ENCODE measurements around the gene IFITM1. TPM values are rescaled to one million over a fixed set of nuclear protein-coding genes. Genes with fewer than 3 reads are reported as not detected.

Gene IFITM1
- total RNA-seq, result 4.0 and 11.5 TPM in 2 replicates
- 24.6 and 34.1 TPM in 2 replicates for polyA plus RNA-seq
- polyA plus RNA-seq (2011; cell fraction: cytosol; rRNA removed), result 16.0 and 16.3 TPM in 2 replicates
- 3.6 and 5.7 TPM in 2 replicates for polyA plus RNA-seq (2011; cell fraction: nucleus; rRNA removed)
- 4.2 and 10.0 TPM in 2 replicates for polyA plus RNA-seq (2012)
- polyA minus RNA-seq, result 29.1 and 50.9 TPM in 2 replicates
- 128 TPM for polyA minus RNA-seq (2011; cell fraction: cytosol; rRNA and poly(A)+ RNA removed)
- 0.72 and 3.4 TPM in 2 replicates for polyA minus RNA-seq (2011; cell fraction: nucleus; rRNA and poly(A)+ RNA removed)
- percentile 39 among the genes with signal in this experiment for Bru-seq, nascent RNA
- BruChase-seq, experiment 1, labeled RNA remaining after a 6-hour chase, result percentile 40 among the genes with signal in this experiment
- percentile 32 among the genes with signal in this experiment for BruChase-seq, experiment 2, labeled RNA remaining after a 2-hour chase
- long read RNA-seq, transcript IFITM1-202 (2 exons, 855 nt), result major isoform, 21 of 21 reads
- long read RNA-seq, partial matches to known transcripts, result 0 of 21 reads
- long read RNA-seq, other reads (novel, unspliced or antisense), result 0 of 21 reads

DNA sequence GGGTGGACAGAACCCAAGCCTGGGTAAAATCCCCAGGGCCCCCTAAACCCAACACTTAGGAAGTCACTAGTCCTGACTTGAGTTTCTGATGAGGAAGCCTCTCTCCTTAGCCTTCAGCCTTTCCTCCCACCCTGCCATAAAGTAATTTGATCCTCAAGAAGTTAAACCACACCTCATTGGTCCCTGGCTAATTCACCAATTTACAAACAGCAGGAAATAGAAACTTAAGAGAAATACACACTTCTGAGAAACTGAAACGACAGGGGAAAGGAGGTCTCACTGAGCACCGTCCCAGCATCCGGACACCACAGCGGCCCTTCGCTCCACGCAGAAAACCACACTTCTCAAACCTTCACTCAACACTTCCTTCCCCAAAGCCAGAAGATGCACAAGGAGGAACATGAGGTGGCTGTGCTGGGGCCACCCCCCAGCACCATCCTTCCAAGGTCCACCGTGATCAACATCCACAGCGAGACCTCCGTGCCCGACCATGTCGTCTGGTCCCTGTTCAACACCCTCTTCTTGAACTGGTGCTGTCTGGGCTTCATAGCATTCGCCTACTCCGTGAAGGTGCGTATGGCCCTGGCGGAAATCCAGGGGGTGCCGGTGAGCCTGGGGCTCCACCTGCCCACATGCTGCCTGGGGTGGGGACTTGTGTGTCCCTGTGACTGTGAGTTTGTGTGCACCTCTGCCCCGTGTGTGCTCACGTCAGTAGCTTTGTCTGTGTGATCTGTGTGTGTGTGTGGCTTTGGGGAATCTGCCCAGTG lies at the start of gene IFITM1:
TSS of gene IFITM1 (plus strand) at position 254 of the 767 bp plus-strand sequence. CDS start at position 385, 131 bp downstream.
- Histone ChIP-seq H3K4me2 (ENCODE audit: insufficient read depth, low read length) (peak within 1 kb of the TSS; percentile 3), H3K9ac (replicated peaks; ENCODE audit: extremely low read depth, insufficient read depth, low read length) (no peak within 1 kb of the TSS), H4K20me1 (replicated peaks; ENCODE audit: control insufficient read depth, extremely low read depth, insufficient read depth, low read length) (no peaks in the 10 kb centered on the region), H3K4me1 (ENCODE audit: control insufficient read depth, extremely low read depth, insufficient read depth, low read length) (peaks cover 16% of the 10 kb centered on the region), H3K79me2 (ENCODE audit: control insufficient read depth, insufficient read depth, low read length) (peaks cover 10% of the 10 kb centered on the region), H3K27me3 (ENCODE audit: control insufficient read depth in 2 of 2, insufficient read depth in 2 of 2, low read length in 2 of 2) (peaks cover 19 to 28% of the 10 kb centered on the region in 2 experiments), H3K36me3 (ENCODE audit: control insufficient read depth in 2 of 2, extremely low read depth in 1 of 2, insufficient read depth in 2 of 2, low read length in 2 of 2) (no peaks in the 10 kb centered on the region), H3K27ac (ENCODE audit: insufficient read depth, low read depth, low read length) (no peak within 1 kb of the TSS), H3K4me3 (replicated peaks in 1 of 3; ENCODE audit: insufficient read depth in 1 of 3, low read depth in 1 of 3, low read length in 3 of 3) (peak within 1 kb of the TSS in 1 of 3 experiments; percentile 7), H3K9me1 (replicated peaks; ENCODE audit: control insufficient read depth, extremely low read depth, insufficient read depth, low read length) (no peaks in the 10 kb centered on the region), H3K9me3 (replicated peaks; ENCODE audit: control insufficient read depth, insufficient read depth, low read length) (no peaks in the 10 kb centered on the region), H2AFZ (ENCODE audit: low read depth, low read length) (peak within 1 kb of the TSS; percentile 25)
- intact Hi-C loops (cut with micrococcal nuclease) (no loop called here), dilution Hi-C loops (cut with MboI; ENCODE audit: extremely low pct_ligation_motif_present, low sequenced_read_pairs) (no loop called here)
- BruUV-seq (replicated peaks), result no TSS peak
- peak; percentile 57 for DNase-seq (ENCODE audit: low read depth, low spot score)
- FAIRE-seq, result peak; percentile 47
- CTCF ChIA-PET, result no interaction called here
- POLR2A ChIA-PET, result no interaction called here
- TF ChIP-seq GATA2 (IDR thresholded peaks at IDR 0.05; ENCODE audit: insufficient read depth, insufficient read length, low read depth, low read length) (no peak), FOS (IDR thresholded peaks at IDR 0.05; ENCODE audit: borderline replicate concordance, insufficient read depth, low read length) (no peak), POLR2A (IDR thresholded peaks at IDR 0.05; ENCODE audit: low read depth, low read length) (no peak), JUN (IDR thresholded peaks at IDR 0.05; ENCODE audit: borderline replicate concordance, insufficient read depth, insufficient read length, low read depth) (no peak), EZH2 (IDR thresholded peaks at IDR 0.05; ENCODE audit: borderline replicate concordance, low read depth, low read length, severe bottlenecking) (no peak), MYC (IDR thresholded peaks at IDR 0.05; ENCODE audit: low read depth, low read length) (no peak), POLR2AphosphoS5 (IDR thresholded peaks at IDR 0.05; ENCODE audit: insufficient read depth, low read depth, low read length) (no peak)
- TF ChIP-seq, protein P1, sequence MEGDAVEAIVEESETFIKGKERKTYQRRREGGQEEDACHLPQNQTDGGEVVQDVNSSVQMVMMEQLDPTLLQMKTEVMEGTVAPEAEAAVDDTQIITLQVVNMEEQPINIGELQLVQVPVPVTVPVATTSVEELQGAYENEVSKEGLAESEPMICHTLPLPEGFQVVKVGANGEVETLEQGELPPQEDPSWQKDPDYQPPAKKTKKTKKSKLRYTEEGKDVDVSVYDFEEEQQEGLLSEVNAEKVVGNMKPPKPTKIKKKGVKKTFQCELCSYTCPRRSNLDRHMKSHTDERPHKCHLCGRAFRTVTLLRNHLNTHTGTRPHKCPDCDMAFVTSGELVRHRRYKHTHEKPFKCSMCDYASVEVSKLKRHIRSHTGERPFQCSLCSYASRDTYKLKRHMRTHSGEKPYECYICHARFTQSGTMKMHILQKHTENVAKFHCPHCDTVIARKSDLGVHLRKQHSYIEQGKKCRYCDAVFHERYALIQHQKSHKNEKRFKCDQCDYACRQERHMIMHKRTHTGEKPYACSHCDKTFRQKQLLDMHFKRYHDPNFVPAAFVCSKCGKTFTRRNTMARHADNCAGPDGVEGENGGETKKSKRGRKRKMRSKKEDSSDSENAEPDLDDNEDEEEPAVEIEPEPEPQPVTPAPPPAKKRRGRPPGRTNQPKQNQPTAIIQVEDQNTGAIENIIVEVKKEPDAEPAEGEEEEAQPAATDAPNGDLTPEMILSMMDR (IDR thresholded peaks at IDR 0.05; ENCODE audit: extremely low read depth in 1 of 2, insufficient read depth in 1 of 2, low read depth in 1 of 2, low read length in 2 of 2), result no peak
- TF ChIP-seq, protein P2, sequence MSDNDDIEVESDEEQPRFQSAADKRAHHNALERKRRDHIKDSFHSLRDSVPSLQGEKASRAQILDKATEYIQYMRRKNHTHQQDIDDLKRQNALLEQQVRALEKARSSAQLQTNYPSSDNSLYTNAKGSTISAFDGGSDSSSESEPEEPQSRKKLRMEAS (IDR thresholded peaks at IDR 0.05; ENCODE audit: insufficient read depth, insufficient read length), result no peak
